Nephron (organoid): ENCODE results near the gene ARL6IP4.

Source experiments
- H3K27ac Mint-ChIP-seq, 3 experiments: 2 replicates each; pipeline ENCODE4 v1.8.0; 2020; ENCODE audit warnings: mixed read lengths in 3 of 3, mild to moderate bottlenecking in 2 of 3, moderate library complexity in 1 of 3
- H3K27me3 Mint-ChIP-seq: 2 replicates; pipeline ENCODE4 v1.8.0; 2021; ENCODE audit warnings: low read depth, mild to moderate bottlenecking, moderate library complexity, mixed read lengths
- H3K36me3 Mint-ChIP-seq: 2 replicates; pipeline ENCODE4 v1.8.0; 2020; ENCODE audit warnings: low read depth, mixed read lengths
- H3K4me1 Mint-ChIP-seq: 2 replicates; pipeline ENCODE4 v1.8.0; 2020; ENCODE audit warnings: mixed read lengths
- H3K4me3 Mint-ChIP-seq, 3 experiments: 2 replicates each; pipeline ENCODE4 v1.8.0; 2020; ENCODE audit warnings: mild to moderate bottlenecking in 3 of 3, mixed read lengths in 3 of 3, moderate library complexity in 2 of 3
- H3K9me3 Mint-ChIP-seq: 2 replicates; pipeline ENCODE4 v1.8.0; 2020; ENCODE audit warnings: mixed read lengths
- TF ChIP-seq, protein P1 (sequence below), 3 experiments: fragments of 200-600 bp; sonication (generic); IDR thresholded peaks; one replicate each; pipeline ENCODE4 v1.5.0; 2021; ENCODE audit warnings: antibody characterized with exemption in 3 of 3; ENCODE audit not compliant: unreplicated experiment in 3 of 3

ARL6IP4 gene

DNA sequence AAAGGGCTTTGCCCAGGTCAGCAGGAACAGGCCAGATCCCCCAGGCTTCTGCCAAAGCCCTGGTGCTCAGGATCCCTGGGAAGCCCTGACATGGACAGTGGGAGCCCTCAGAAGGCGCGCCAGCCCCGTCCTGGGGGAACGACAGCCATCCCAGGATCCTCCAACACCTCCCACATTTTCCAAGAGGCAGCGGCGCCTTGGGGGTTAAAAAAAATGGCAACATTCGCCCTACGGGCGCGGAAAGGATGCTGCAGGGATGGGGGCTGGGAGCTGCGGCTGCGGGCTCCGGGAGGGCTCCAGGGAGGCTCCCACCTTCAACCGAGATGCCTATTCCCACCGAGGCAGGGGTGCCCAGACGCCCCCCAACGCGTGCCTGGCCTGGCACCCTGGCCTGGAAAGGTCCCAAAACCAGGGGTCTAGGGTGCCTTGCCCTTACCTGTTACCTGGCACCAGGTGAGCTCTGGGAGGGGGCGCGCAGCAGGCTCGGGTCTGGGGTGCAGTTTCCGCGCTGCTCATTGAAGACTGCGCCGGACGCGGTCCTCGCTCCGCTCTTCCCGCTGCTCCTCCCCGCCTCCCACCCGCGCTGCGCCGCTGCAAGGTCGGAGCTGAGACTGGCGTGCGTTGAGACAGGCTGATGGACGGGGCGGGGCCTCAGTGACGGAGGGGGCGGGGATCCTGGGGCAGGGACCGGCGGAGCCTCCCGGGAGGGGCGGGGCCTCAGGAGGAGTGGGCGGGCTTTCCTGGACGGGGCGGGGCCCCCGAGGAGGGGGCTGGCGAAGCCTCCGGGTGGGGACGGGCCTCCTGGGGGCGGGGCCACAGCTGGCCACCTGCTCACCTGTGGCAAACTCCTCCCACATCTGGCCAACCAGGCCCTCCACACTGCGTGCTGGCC, 14.4 kb upstream of the ARL6IP4 start, which contains the start of gene ABCB9:
Gene ABCB9 (minus strand): TSS at position 613 of the 892 bp plus-strand sequence. CDS start 6,228 bp downstream, outside the sequence.
- peaks cover 46% of the 10 kb centered on the region for H3K4me1 Mint-ChIP-seq
- peak within 1 kb of the TSS; percentile 77 to 87 (median 80) for H3K4me3 Mint-ChIP-seq
- H3K27ac Mint-ChIP-seq, result no peak within 1 kb of the TSS
- TF ChIP-seq, protein P1, sequence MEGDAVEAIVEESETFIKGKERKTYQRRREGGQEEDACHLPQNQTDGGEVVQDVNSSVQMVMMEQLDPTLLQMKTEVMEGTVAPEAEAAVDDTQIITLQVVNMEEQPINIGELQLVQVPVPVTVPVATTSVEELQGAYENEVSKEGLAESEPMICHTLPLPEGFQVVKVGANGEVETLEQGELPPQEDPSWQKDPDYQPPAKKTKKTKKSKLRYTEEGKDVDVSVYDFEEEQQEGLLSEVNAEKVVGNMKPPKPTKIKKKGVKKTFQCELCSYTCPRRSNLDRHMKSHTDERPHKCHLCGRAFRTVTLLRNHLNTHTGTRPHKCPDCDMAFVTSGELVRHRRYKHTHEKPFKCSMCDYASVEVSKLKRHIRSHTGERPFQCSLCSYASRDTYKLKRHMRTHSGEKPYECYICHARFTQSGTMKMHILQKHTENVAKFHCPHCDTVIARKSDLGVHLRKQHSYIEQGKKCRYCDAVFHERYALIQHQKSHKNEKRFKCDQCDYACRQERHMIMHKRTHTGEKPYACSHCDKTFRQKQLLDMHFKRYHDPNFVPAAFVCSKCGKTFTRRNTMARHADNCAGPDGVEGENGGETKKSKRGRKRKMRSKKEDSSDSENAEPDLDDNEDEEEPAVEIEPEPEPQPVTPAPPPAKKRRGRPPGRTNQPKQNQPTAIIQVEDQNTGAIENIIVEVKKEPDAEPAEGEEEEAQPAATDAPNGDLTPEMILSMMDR (IDR thresholded peaks at IDR 0.05; ENCODE audit: unreplicated experiment in 3 of 3), result no peak
- no peaks in the 10 kb centered on the region for H3K36me3 Mint-ChIP-seq
- H3K27me3 Mint-ChIP-seq, result no peaks in the 10 kb centered on the region
- H3K9me3 Mint-ChIP-seq, result no peaks in the 10 kb centered on the region

DNA sequence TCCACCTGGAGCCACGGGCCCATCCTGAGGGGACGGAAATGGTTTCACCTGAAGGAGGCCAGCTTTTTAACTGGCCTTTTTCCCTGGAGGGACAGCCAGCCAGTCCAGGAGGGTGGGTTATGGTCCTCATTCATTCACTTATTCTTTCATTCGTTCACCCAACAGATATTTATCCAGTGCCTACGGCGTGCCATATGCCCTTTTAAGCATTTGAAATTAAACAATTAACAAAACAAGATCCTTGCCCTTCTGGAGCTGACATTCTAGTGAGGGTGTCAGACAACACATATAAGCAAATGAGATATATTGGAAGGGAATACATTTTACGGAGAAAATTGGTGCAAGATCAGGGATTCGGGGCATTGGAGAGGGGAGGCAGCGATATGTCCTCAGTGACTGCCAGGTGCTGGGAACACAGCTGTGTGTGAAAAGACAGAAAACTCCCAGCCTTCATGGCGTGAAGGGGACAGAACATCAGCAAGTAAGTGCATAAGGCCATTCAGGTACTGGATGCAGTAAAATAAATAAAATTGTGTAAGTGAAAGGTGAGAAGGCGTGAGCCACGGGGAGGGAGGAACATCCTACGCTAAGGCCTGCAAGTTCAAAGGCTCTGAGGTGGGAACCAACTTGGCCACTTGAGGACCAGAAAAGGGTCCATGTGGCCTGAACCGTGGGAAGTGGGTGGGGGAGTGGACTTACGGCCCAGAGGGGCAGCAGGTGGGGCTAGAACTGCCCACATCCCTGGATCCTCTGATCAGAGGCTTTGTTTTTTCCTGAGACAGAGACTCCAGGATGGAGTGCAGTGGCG, 13.5 kb upstream of the ARL6IP4 start:
- TF ChIP-seq, protein P1 (IDR thresholded peaks at IDR 0.05; ENCODE audit: unreplicated experiment in 3 of 3), result no peak

DNA sequence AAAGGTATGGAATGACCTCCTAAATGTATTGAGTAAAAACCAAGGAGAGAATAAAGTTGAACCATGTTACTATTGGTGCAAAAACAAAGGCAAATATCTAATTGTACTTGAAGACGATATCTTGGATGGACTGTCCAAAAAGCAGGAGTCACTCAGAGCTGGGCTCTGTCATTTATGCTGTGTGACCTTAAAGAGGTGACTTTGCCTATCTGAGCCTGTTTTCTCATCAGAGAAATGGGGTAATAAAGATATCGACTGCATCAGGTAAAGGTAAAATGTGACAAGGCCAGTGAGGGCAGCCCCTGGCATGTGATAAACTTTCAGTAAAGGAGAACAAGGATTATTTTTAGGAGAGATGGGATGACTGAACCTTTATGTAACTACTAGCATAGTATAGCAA, 12.4 kb upstream of the ARL6IP4 start:
- Mint-ChIP-seq H3K4me3 (peak overlapping the region in 1 of 3 experiments; percentile 43), H3K9me3 (no peaks in the 10 kb centered on the region), H3K4me1 (peaks cover 30% of the 10 kb centered on the region), H3K27ac (no peak overlapping the region), H3K27me3 (no peaks in the 10 kb centered on the region), H3K36me3 (no peaks in the 10 kb centered on the region)
- TF ChIP-seq, protein P1 (IDR thresholded peaks at IDR 0.05; ENCODE audit: unreplicated experiment in 3 of 3), result no peak

More for the DNA sequence above, 13.5 kb upstream of the ARL6IP4 start:
- Mint-ChIP-seq H3K27me3 (no peaks in the 10 kb centered on the region), H3K27ac (no peak overlapping the region), H3K4me1 (peaks cover 38% of the 10 kb centered on the region), H3K4me3 (peak overlapping the region; percentile 60 to 66 (median 65)), H3K36me3 (no peaks in the 10 kb centered on the region), H3K9me3 (no peaks in the 10 kb centered on the region)

DNA sequence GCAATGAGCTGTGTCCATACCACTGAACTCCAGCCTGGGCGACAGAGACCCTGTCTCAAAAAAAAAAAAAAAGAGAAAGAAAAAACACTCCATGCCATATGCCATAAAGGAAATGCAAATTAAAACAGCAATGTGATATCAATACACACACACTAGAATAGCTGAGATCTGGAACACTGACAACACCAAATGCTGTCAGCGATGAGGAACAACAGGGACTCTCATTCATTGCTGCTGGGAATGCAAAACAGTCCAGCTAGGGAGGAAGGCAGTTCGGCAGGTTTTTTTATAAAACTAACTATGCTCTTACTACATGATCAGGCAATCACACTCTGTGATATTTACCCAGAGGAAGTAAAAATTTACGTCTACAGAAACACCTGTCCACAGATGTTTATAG, 10.8 kb upstream of the ARL6IP4 start:
- Mint-ChIP-seq H3K27me3 (no peaks in the 10 kb centered on the region), H3K36me3 (no peaks in the 10 kb centered on the region), H3K4me3 (peak overlapping the region in 2 of 3 experiments; percentile 47 to 61), H3K27ac (peak overlapping the region in 1 of 3 experiments; percentile 69), H3K4me1 (peaks cover 23% of the 10 kb centered on the region), H3K9me3 (no peaks in the 10 kb centered on the region)
- TF ChIP-seq, protein P1 (IDR thresholded peaks at IDR 0.05; ENCODE audit: unreplicated experiment in 3 of 3), result no peak

DNA sequence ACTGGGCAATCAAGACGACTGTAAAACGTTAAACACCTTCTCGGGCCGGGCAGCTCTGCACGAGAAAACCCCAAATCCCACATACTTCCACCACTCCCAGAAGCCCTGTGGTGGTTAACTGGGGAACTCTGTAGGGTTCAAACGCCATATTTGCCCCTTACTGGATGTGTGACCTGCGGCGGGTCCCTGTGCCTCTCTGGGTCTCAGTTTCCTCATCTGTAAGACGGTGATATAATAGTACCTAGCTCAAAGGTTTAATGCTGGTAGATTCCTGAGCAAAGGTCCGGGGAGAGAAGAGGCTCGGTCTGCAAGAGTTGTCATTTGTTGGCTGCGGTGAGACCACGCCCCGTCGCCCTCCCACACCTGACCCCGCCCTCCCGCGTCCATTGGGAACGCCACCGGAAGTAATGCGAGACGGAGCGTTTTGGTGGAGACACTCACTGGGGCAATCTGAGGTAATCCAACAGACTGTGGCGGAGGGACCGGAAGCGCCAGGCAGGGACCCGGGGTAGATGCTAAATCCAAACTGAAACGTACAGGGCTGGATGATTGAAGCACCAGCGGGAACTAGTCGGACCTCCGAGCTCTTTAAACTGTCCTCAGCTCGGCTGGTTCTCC, 6.1 kb upstream of the ARL6IP4 start:
- H3K36me3 Mint-ChIP-seq, result no peaks in the 10 kb centered on the region
- peaks cover 26% of the 10 kb centered on the region for H3K4me1 Mint-ChIP-seq
- H3K4me3 Mint-ChIP-seq, result peak overlapping the region; percentile 97 to 99 (median 99)
- H3K27ac Mint-ChIP-seq, result peak overlapping the region; percentile 98 to 99 (median 99)
- H3K27me3 Mint-ChIP-seq, result no peaks in the 10 kb centered on the region
- TF ChIP-seq, protein P1 (IDR thresholded peaks at IDR 0.05; ENCODE audit: unreplicated experiment in 3 of 3), result no peak
- no peaks in the 10 kb centered on the region for H3K9me3 Mint-ChIP-seq
